Rectal smooth muscle tissue (tissue), 1 donor: ENCODE data around the gene PIM1.

Source experiments
- H3K27ac ChIP-seq: one replicate; pipeline ENCODE4 v1.7.0; 2013; ENCODE audit warnings: low read depth, low read length, inconsistent platforms
- H3K27me3 ChIP-seq: one replicate; pipeline ENCODE4 v1.7.0; 2013; ENCODE audit warnings: low read length; ENCODE audit not compliant: control insufficient read depth, insufficient read depth
- H3K36me3 ChIP-seq: one replicate; pipeline ENCODE4 v1.7.0; 2013; ENCODE audit warnings: low read length; ENCODE audit not compliant: control insufficient read depth, insufficient read depth
- H3K4me1 ChIP-seq: one replicate; pipeline ENCODE4 v1.7.0; 2013; ENCODE audit warnings: low read length; ENCODE audit not compliant: control insufficient read depth, insufficient read depth
- H3K4me3 ChIP-seq: one replicate; pipeline ENCODE4 v1.7.0; 2013; ENCODE audit warnings: low read length
- H3K9ac ChIP-seq: one replicate; pipeline ENCODE4 v1.7.0; 2013; ENCODE audit warnings: low read length

The PIM1 gene

GRCh38 chr6:37208793-37209192 lies 38.8 kb downstream of the PIM1 start:
- Histone ChIP-seq H3K36me3 (no peaks in the 10 kb centered on the region), H3K27me3 (no peaks in the 10 kb centered on the region), H3K4me3 (no peak overlapping the region), H3K9ac (no peak overlapping the region), H3K27ac (no peak overlapping the region), H3K4me1 (no peaks in the 10 kb centered on the region)

GRCh38 chr6:37209461-37210205 lies 39.7 kb downstream of the PIM1 start:
- Histone ChIP-seq H3K4me3 (no peak overlapping the region), H3K27me3 (no peaks in the 10 kb centered on the region)

GRCh38 chr6:37210313-37210968 lies 40.5 kb downstream of the PIM1 start:
- H3K4me3 ChIP-seq = no peak overlapping the region
- no peak overlapping the region for H3K27ac ChIP-seq
- no peak overlapping the region for H3K9ac ChIP-seq
- H3K36me3 ChIP-seq = no peaks in the 10 kb centered on the region
- H3K4me1 ChIP-seq = no peaks in the 10 kb centered on the region
- H3K27me3 ChIP-seq = no peaks in the 10 kb centered on the region

More at GRCh38 chr6:37209461-37210205, 39.7 kb downstream of the PIM1 start:
- Histone ChIP-seq H3K27ac (no peak overlapping the region), H3K9ac (no peak overlapping the region), H3K36me3 (no peaks in the 10 kb centered on the region), H3K4me1 (no peaks in the 10 kb centered on the region)

- Histone ChIP-seq H3K36me3 (no peaks in the 10 kb centered on the region), H3K9ac (no peak overlapping the region), H3K27me3 (no peaks in the 10 kb centered on the region), H3K27ac (no peak overlapping the region), H3K4me3 (no peak overlapping the region), H3K4me1 (no peaks in the 10 kb centered on the region)
Observed at GRCh38 chr6:37212268-37212667, 42.3 kb downstream of the PIM1 start.

- H3K4me3 ChIP-seq = no peak overlapping the region
- H3K36me3 ChIP-seq = no peaks in the 10 kb centered on the region
- no peak overlapping the region for H3K9ac ChIP-seq
- no peaks in the 10 kb centered on the region for H3K27me3 ChIP-seq
- no peak overlapping the region for H3K27ac ChIP-seq
- H3K4me1 ChIP-seq = peaks cover 4% of the 10 kb centered on the region
Observed at GRCh38 chr6:37218061-37218460, 48.1 kb downstream of the PIM1 start.

- H3K27ac ChIP-seq = no peak overlapping the region
- no peaks in the 10 kb centered on the region for H3K36me3 ChIP-seq
- H3K4me1 ChIP-seq = peaks cover 4% of the 10 kb centered on the region
- H3K27me3 ChIP-seq = no peaks in the 10 kb centered on the region
- H3K4me3 ChIP-seq = no peak overlapping the region
- H3K9ac ChIP-seq = no peak overlapping the region
Observed at GRCh38 chr6:37218511-37218910, 48.6 kb downstream of the PIM1 start.

GRCh38 chr6:37221585-37222124 lies 51.7 kb downstream of the PIM1 start:
- Histone ChIP-seq H3K4me1 (peaks cover 4% of the 10 kb centered on the region), H3K4me3 (peak overlapping the region; percentile 79), H3K27me3 (no peaks in the 10 kb centered on the region), H3K36me3 (no peaks in the 10 kb centered on the region), H3K9ac (no peak overlapping the region), H3K27ac (no peak overlapping the region)

- H3K9ac ChIP-seq = no peak overlapping the region
- H3K27ac ChIP-seq = no peak overlapping the region
- H3K27me3 ChIP-seq = no peaks in the 10 kb centered on the region
- H3K4me3 ChIP-seq = peak overlapping the region; percentile 79
- H3K36me3 ChIP-seq = no peaks in the 10 kb centered on the region
- peaks cover 4% of the 10 kb centered on the region for H3K4me1 ChIP-seq
Observed at GRCh38 chr6:37222125-37222967, 52.4 kb downstream of the PIM1 start.

- H3K27ac ChIP-seq = no peak overlapping the region
- no peaks in the 10 kb centered on the region for H3K36me3 ChIP-seq
- H3K4me1 ChIP-seq = peaks cover 4% of the 10 kb centered on the region
- H3K4me3 ChIP-seq = peak overlapping the region; percentile 79
- H3K9ac ChIP-seq = no peak overlapping the region
- no peaks in the 10 kb centered on the region for H3K27me3 ChIP-seq
Observed at GRCh38 chr6:37222992-37223391, 53.0 kb downstream of the PIM1 start.
